SU-DHL-6 (cell line): ENCODE data around the gene LAMTOR4.

Experiments used
- CTCF ChIP-seq: fragments of 200-600 bp; sonication (generic); IDR thresholded peaks from one replicate; pipeline ENCODE4 v1.5.1; 2017; ENCODE audit warnings: antibody characterized with exemption, mild to moderate bottlenecking, low read length, moderate library complexity; ENCODE audit not compliant: insufficient read depth, poor library complexity, severe bottlenecking
- EZH2phosphoT487 ChIP-seq: fragments of 200-600 bp; sonication (generic), shearing (Covaris generic); conservative IDR thresholded peaks from 2 replicates; pipeline ENCODE4 v1.6.1; 2018; ENCODE audit warnings: mild to moderate bottlenecking, antibody characterized with exemption, low read length, moderate library complexity, mixed read lengths

- TF ChIP-seq CTCF (no peak), EZH2phosphoT487 (no peak)
Observed at GRCh38 chr7:100118388-100119071, 30.2 kb upstream of the LAMTOR4 start.
